DMS79 (cell line): ENCODE data around the gene CNNM4.

ENCODE experiments used
- DNase-seq: peaks from one replicate; lab custom pipeline; 2025; lab: John Stamatoyannopoulos, UW

The CNNM4 gene

GRCh38 chr2:96810783-96811192 is 50.1 kb downstream of the CNNM4 start:
- no peak for DNase-seq

GRCh38 chr2:96811917-96812316 is 51.2 kb downstream of the CNNM4 start:
- DNase-seq: no peak

DNA sequence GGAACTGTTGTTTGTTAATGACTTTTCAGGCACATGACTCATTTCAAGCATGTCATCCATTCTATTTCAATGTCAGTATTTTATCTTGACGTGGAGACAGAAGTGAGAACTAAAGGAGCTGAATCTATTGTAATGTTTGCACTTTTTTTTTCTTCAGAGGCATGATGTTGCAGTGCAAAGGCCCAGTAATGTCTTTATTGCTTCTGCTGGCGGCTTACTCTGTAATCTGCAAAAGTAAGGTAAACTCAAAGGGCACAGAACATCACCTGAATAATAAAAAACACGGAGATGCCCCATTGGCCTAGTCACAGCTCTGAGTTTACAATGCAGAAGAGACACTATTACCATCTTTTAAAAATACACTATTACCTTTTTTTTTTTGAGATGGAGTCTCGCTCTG is 53.0 kb downstream of the CNNM4 start:
- DNase-seq: no peak

DNA sequence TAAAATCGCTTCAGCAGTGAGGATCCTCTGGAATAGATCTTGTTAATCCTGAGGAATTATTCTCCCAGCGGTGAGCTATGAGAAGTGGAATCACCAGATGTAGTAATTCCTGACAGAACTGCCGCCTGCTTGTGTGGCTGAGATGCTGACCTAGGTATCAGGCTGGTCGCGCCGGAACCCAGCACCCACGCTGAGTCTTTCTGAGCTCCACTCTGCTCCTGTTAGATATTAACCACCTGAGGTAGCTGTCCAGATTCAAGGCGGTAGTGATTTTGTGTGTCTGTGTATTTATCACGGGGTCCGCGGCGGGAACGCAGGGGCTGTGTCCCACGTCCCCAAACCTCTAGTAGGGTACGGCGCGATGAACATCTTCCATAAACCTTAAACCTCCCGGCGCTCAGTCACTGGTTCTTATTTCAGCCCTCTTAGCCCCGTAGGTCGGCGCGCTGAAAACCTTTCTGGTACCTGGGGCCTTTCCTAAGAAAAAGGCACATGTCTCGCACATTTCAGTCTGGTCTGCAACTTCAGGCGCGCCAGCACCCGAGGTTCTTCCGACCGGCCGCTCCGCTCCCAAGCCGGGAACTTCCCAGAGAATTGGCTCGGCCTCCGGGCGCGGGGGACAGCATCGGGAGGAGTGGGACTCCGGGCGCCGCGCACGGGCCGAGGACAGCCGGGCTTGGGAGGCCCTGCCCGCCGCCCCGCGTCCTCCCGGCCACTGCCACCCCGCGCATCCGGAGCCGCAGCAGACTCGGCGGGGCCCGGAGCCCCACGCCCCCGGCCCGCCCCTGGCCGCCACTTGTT is 54.8 kb downstream of the CNNM4 start:
- DNase-seq: no peak

- peak; percentile 87 for DNase-seq
Measured at GRCh38 chr2:96816127-96816835, 55.6 kb downstream of the CNNM4 start, which contains the start of gene CNNM3. TSS of gene CNNM3 (plus strand) at chr2:96816268. CDS start at chr2:96816278, 10 bp downstream.

GRCh38 chr2:96816836-96817702 is 56.4 kb downstream of the CNNM4 start:
- DNase-seq: no peak

GRCh38 chr2:96817882-96818281 is 57.2 kb downstream of the CNNM4 start:
- DNase-seq: no peak

DNA sequence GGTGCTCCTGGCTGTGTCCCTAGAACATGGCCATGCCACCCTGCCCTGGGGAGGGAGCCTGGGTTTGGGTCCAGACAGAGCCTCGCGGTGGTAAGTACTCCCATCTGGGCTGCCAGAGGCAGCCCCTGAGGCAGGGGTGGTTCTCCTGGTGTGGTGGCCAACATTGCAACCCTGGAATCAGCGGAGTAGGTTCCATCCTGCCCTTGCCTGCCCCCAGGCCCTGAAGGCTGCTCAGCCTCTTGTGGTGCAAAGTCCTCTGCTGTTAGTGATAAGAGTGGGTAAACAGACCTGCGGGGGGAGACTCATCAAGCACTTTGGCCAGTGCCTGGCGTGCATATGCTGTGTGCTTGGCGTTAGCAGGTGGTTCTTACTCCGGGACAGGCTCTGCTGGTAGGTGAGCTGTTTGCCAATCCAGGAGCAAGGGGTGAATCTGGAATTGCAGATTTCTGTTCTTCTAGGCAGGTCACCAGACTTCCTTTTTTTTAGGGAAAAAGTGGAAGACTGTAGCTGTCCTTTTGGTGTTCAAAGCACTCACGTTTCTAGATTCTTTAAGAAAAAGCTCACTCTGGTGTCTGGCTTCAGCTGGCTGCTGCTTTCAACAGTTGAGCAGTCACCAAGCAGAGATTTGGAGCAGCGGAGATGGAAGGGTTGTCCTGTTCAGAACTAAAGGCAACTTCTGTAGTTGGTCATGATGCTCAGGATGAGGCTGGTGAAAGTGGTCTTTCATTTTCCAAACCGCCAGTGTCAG is 58.6 kb downstream of the CNNM4 start:
- DNase-seq: peak; percentile 44

DNA sequence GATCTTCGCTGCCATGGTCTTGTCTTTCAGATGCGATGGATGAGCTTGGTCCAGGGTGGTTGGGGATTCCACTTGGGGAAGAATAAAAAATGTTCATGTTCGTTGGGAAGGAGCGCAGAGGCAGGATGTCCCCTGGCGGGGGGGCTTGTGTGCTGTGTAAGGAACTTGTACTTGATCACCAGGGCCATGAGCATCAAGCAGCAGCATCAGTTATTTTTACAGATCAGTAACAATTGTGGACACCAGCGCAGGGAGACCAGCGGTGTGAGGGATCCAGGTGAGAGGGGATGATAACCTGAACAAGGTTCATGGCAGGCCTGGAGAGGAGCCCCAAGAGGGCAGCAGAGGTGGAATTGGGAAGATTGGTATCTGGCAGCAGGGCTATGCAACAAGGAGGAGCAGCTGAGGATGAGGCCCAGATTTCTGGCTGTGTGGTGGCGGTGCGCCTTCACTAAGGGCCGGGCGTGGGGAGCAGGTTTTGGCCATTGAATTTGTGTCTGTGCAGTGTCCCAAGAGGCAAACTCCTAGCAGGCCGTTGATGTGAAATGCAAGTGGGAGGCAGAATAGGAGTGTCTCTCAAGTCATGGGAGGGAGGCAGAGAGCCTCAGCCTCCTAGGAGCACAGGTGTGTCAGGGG is 59.3 kb downstream of the CNNM4 start:
- no peak for DNase-seq

DNA sequence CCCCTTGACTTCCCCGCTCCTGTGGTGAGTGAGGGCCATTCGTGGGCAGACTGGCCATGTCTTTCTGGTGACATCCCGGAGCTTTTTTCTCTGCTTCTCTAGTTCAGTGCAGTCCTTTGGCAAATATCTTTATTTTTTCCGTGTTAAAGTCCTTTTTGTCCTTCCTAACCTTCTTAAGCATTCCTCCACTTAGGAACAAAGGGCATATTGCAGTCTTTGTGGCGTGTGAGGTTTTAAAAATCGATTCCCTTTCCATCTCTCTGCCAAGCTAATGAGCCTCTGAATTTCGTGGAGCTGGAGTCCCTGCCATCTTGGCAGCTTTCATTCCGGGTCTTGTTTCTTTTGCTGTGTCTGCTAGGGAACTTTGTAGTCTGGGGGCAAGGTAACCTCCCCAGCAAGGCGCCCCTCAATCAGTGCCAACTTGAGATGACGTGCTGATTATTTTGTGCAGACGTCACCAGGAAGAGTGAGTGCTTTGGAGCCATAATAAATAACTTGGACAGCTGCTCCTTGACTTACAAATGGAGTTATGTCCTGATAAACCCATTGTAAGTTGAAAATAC is 60.5 kb downstream of the CNNM4 start:
- no peak for DNase-seq

- no peak for DNase-seq
Measured at GRCh38 chr2:96822786-96823185, 62.1 kb downstream of the CNNM4 start.

DNA sequence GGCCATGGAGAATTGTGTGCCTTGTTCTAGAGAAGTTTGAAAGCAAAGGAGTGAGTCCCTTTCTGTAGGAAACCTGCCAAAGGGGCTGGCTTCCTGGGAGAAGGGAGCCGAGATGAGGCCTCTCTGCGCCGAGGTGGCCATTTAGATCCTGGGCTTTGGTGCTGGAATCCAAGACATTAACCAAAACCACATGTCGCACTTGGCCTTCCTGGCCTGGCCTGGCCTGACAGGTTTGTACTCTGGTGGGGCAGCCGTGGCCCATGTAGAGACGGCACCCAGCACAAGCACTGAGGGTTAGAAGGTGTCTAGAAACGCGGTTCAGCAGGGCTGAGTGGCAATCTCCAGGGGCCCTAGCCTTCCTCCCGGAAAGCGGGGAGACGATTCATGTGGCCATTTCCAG is 62.5 kb downstream of the CNNM4 start:
- no peak for DNase-seq

GRCh38 chr2:96824079-96824870 is 63.6 kb downstream of the CNNM4 start:
- no peak for DNase-seq

DNA sequence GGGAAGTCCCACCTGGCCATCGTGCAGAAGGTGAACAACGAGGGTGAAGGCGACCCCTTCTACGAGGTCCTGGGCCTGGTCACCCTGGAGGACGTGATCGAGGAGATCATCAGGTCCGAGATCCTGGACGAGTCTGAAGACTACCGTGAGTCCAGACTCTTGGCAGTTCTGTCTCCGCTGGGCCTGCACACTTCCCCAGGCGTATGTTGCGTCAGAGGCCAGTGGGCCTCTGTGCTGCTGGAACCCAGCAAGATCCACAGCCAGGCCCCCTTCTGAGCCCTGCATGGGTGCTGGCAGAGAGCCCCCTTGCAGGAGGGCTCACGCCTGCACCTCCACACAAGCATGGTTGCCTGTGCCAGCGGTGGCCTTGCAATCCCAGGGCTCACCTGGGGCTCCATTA is 64.4 kb downstream of the CNNM4 start:
- DNase-seq: no peak

GRCh38 chr2:96826546-96827278 is 66.0 kb downstream of the CNNM4 start:
- DNase-seq: no peak

DNA sequence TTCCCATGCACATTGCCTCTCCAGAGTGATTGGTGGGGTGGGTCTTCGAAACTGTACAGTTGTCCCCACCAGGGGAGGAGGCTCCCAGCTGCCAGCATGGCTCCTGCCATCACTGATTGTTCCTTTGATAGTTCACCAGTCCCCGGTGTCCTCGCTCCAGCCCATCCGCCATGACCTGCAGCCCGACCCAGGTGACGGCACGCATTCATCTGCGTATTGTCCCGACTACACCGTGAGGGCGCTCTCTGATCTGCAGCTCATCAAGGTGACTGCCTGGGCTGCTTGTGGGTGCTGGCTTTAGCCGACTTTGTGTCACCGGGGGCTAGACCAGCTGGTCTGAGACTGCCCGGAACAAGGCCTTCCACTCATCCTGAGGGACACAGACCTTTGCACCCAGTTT is 67.7 kb downstream of the CNNM4 start:
- no peak for DNase-seq

DNA sequence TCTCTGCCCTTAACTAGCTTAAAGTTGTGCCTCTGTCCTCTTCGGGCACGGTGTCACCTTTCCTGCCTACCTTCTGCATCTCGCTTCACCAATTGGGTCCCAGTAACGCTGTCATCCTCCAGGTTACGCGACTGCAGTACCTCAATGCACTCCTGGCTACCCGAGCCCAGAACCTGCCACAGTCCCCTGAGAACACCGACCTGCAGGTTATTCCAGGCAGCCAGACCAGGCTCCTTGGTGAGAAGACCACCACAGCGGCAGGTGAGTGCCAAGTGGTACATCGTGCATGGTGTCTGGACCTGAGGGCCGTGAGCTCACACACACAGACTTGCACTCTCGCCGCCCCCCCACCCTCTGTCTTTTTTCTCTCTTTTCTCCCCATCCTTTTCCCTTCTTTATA is 68.2 kb downstream of the CNNM4 start:
- no peak for DNase-seq

DNA sequence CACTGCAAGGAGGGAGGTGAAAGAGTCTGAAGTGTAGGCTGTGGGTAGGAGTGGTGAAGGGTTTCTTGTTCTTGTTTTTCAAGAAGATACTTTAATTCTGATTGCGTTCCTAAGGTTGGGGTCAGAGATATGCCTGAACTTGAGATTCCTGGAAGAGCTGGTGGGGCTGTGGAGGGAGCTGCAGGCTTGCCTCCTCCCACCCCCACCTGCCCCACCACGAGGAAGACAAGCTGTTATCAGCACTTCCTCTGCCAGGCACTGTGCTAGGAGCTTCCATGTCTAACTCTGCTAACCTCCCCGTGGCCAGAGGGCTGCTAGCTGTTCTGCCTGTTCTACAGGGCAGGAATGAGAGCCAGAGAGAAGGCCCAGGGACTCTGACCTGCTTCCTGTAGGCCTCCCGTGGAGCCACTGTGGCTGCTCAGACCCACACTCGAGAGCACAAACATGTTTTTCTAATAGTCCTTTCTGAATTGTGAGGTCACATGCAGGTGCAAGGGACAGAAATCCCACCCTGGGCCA is 69.4 kb downstream of the CNNM4 start:
- no peak for DNase-seq

DNA sequence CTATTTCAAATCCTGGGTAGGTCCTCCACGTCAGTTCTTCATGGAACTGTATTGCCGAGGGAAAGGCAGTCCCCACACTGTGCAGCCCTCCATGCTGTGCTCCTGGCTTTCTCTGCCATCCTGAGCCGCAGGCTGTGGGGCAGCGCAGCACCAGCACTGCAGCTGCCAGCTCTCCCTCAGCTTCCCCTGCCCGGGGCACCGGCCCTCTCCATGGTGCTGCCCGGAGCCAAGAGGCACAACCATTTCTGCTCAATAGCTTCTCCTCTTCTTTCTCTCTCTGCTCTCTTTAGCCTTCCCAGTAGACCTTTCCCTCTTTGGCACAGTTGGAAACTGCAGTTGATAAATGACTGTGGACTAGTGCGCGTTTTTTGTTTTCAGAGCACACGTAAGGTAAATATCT is 71.0 kb downstream of the CNNM4 start:
- no peak for DNase-seq
